Measurements from ENCODE around the gene FNBP1. TPM values are rescaled to one million over a fixed set of nuclear protein-coding genes. Genes with fewer than 3 reads are reported as not detected.

Gene FNBP1
- total RNA-seq, 1 donor from 2014 or later: 80.4 TPM

DNA sequence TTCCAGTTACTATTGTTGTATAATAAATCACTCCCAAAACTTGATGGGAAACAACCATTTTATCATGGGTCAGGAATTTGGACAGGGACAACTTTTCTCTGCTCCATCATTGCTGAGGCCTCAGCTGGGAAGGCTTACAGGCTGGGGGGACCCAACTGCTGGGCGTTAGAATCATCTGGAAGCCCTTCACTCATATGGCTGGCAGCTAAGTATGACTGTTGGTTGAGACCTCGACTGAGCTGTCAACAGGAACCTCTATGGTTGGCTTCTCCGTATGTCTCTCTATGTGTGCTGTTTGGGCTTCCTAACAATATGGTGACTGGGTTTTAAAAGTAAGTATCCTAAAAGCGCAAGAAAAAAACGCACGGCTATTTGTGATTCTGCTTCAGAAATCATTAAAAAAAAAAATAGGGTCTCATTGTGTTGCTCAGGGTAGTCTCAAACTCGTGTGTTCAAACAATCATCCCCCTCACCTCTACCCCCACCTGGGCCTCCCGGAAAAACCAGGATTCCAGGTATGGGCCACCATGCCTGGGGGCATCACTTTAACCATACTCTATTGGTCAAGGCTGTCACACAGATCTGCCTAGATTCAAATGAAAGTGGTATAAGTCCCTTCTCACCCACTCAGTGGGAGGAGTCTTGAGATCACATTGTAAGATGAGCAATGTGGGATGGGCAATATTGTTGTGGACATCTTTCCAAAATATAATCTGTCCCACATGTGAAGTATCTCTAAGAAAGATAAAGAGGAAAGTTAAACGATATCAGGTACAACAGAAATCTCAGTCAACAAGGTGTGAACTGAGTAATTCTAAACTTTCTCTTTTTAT, 15.2 kb downstream of the FNBP1 start:
- H3K9me3 Mint-ChIP-seq (ENCODE audit: unreplicated experiment): peaks cover 2% of the 10 kb centered on the region
- TF ChIP-seq, protein P1, sequence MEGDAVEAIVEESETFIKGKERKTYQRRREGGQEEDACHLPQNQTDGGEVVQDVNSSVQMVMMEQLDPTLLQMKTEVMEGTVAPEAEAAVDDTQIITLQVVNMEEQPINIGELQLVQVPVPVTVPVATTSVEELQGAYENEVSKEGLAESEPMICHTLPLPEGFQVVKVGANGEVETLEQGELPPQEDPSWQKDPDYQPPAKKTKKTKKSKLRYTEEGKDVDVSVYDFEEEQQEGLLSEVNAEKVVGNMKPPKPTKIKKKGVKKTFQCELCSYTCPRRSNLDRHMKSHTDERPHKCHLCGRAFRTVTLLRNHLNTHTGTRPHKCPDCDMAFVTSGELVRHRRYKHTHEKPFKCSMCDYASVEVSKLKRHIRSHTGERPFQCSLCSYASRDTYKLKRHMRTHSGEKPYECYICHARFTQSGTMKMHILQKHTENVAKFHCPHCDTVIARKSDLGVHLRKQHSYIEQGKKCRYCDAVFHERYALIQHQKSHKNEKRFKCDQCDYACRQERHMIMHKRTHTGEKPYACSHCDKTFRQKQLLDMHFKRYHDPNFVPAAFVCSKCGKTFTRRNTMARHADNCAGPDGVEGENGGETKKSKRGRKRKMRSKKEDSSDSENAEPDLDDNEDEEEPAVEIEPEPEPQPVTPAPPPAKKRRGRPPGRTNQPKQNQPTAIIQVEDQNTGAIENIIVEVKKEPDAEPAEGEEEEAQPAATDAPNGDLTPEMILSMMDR (IDR thresholded peaks at IDR 0.05; ENCODE audit: partially characterized antibody, unreplicated experiment): no peak
- H3K27me3 Mint-ChIP-seq (ENCODE audit: unreplicated experiment): peaks cover 5% of the 10 kb centered on the region
- no peak overlapping the region for H3K27ac Mint-ChIP-seq (ENCODE audit: unreplicated experiment)
- no peaks in the 10 kb centered on the region for H3K36me3 Mint-ChIP-seq (ENCODE audit: unreplicated experiment)
- H3K4me3 Mint-ChIP-seq (ENCODE audit: unreplicated experiment): no peak overlapping the region
- no peak for DNase-seq
- H3K4me1 Mint-ChIP-seq (ENCODE audit: low read depth, unreplicated experiment): no peaks in the 10 kb centered on the region

GRCh38 chr9:130026583-130027340, 16.2 kb downstream of the FNBP1 start:
- TF ChIP-seq, protein P1 (IDR thresholded peaks at IDR 0.05; ENCODE audit: partially characterized antibody, unreplicated experiment): no peak
- no peak for DNase-seq
- H3K27ac Mint-ChIP-seq (ENCODE audit: unreplicated experiment): no peak overlapping the region
- peaks cover 5% of the 10 kb centered on the region for H3K27me3 Mint-ChIP-seq (ENCODE audit: unreplicated experiment)
- no peaks in the 10 kb centered on the region for H3K4me1 Mint-ChIP-seq (ENCODE audit: low read depth, unreplicated experiment)
- H3K36me3 Mint-ChIP-seq (ENCODE audit: unreplicated experiment): no peaks in the 10 kb centered on the region
- peaks cover under 1% of the 10 kb centered on the region for H3K9me3 Mint-ChIP-seq (ENCODE audit: unreplicated experiment)
- H3K4me3 Mint-ChIP-seq (ENCODE audit: unreplicated experiment): no peak overlapping the region

GRCh38 chr9:130024597-130024994, 18.4 kb downstream of the FNBP1 start:
- H3K9me3 Mint-ChIP-seq (ENCODE audit: unreplicated experiment): no peaks in the 10 kb centered on the region
- H3K27me3 Mint-ChIP-seq (ENCODE audit: unreplicated experiment): peaks cover 2% of the 10 kb centered on the region
- no peak overlapping the region for H3K27ac Mint-ChIP-seq (ENCODE audit: unreplicated experiment)
- no peaks in the 10 kb centered on the region for H3K4me1 Mint-ChIP-seq (ENCODE audit: low read depth, unreplicated experiment)
- no peaks in the 10 kb centered on the region for H3K36me3 Mint-ChIP-seq (ENCODE audit: unreplicated experiment)
- TF ChIP-seq, protein P1 (IDR thresholded peaks at IDR 0.05; ENCODE audit: partially characterized antibody, unreplicated experiment): no peak
- DNase-seq: no peak
- no peak overlapping the region for H3K4me3 Mint-ChIP-seq (ENCODE audit: unreplicated experiment)

- Mint-ChIP-seq H3K4me1 (ENCODE audit: low read depth, unreplicated experiment) (no peaks in the 10 kb centered on the region), H3K27ac (ENCODE audit: unreplicated experiment) (no peak overlapping the region), H3K27me3 (ENCODE audit: unreplicated experiment) (peaks cover 2% of the 10 kb centered on the region), H3K9me3 (ENCODE audit: unreplicated experiment) (no peaks in the 10 kb centered on the region), H3K4me3 (ENCODE audit: unreplicated experiment) (no peak overlapping the region), H3K36me3 (ENCODE audit: unreplicated experiment) (no peaks in the 10 kb centered on the region)
- TF ChIP-seq, protein P1 (IDR thresholded peaks at IDR 0.05; ENCODE audit: partially characterized antibody, unreplicated experiment): no peak
- no peak for DNase-seq
Observed at GRCh38 chr9:130023994-130024596, 18.9 kb downstream of the FNBP1 start.

All from glutamatergic neuron (in vitro differentiated cells).